ENCODE measurements around the gene TEX53.

Gene TEX53

GRCh38 chr9:114666401-114666800 is 8.8 kb upstream of the TEX53 start:
- no peak overlapping the region for H3K4me3 ChIP-seq (replicated peaks; ENCODE audit: low read depth, low read length)
- no peak for DNase-seq (ENCODE audit: extremely low read depth, low read depth)
- TF ChIP-seq CTCF (IDR thresholded peaks at IDR 0.05; ENCODE audit: low read depth, low read length, missing control alignments), result no peak

- no peak overlapping the region for H3K4me3 ChIP-seq (replicated peaks; ENCODE audit: low read depth, low read length)
- DNase-seq (ENCODE audit: extremely low read depth, low read depth), result no peak
- TF ChIP-seq CTCF (IDR thresholded peaks at IDR 0.05; ENCODE audit: low read depth, low read length, missing control alignments), result no peak
Measured at GRCh38 chr9:114664181-114664580, 6.6 kb upstream of the TEX53 start.

- peak; percentile 91 for TF ChIP-seq CTCF (IDR thresholded peaks at IDR 0.05; ENCODE audit: low read depth, low read length, missing control alignments)
- DNase-seq (ENCODE audit: extremely low read depth, low read depth), result no peak
- no peak overlapping the region for H3K4me3 ChIP-seq (replicated peaks; ENCODE audit: low read depth, low read length)
Measured at GRCh38 chr9:114662081-114662989, 4.7 kb upstream of the TEX53 start.

GRCh38 chr9:114656301-114656700 is 1.3 kb downstream of the TEX53 start:
- DNase-seq (ENCODE audit: extremely low read depth, low read depth), result no peak
- TF ChIP-seq CTCF (IDR thresholded peaks at IDR 0.05; ENCODE audit: low read depth, low read length, missing control alignments), result no peak
- H3K4me3 ChIP-seq (replicated peaks; ENCODE audit: low read depth, low read length), result no peak overlapping the region

GRCh38 chr9:114655689-114656088 is 1.9 kb downstream of the TEX53 start:
- H3K4me3 ChIP-seq (replicated peaks; ENCODE audit: low read depth, low read length), result no peak overlapping the region
- DNase-seq (ENCODE audit: extremely low read depth, low read depth), result no peak
- no peak for TF ChIP-seq CTCF (IDR thresholded peaks at IDR 0.05; ENCODE audit: low read depth, low read length, missing control alignments)

- H3K4me3 ChIP-seq (replicated peaks; ENCODE audit: low read depth, low read length), result no peak overlapping the region
- TF ChIP-seq CTCF (IDR thresholded peaks at IDR 0.05; ENCODE audit: low read depth, low read length, missing control alignments), result peak; percentile 95
- DNase-seq (ENCODE audit: extremely low read depth, low read depth), result peak; percentile 44
Measured at GRCh38 chr9:114653556-114654159, 3.9 kb downstream of the TEX53 start.

All from HFF-Myc (cell line).